HCT116 (cell line): ENCODE data around the gene AFAP1. TPM values are rescaled to one million over a fixed set of nuclear protein-coding genes. Genes with fewer than 3 reads are reported as not detected.

Experiments
- ATAC-seq: fragments of 200-7000 bp; cut with Tn5 transposase; 2 replicates; pipeline ENCODE4 v1.9.1; 2020; ENCODE audit warnings: mild to moderate bottlenecking, moderate library complexity
- BruUV-seq: library from RNA; stranded (reverse); fragments of 400-500 nt; replicated peaks from 2 replicates; lab custom pipeline; 2021; lab: Mats Ljungman, UMichigan
- CTCF ChIA-PET: fragments of 300-600 bp; sonication (Branson Sonifier 250); formaldehyde crosslinking; loops from one replicate; lab custom pipeline; 2021; ENCODE audit warnings: antibody characterized with exemption; lab: Charles Lee
- POLR2A ChIA-PET: fragments of 300-600, 350-600 bp; sonication (Branson Sonifier 250); formaldehyde crosslinking; loops from one replicate; lab custom pipeline; 2021; ENCODE audit warnings: antibody characterized with exemption; lab: Charles Lee
- RAD21 ChIA-PET, 2 experiments: fragments of 300-600 bp; sonication (Branson Sonifier 250); formaldehyde crosslinking; loops; one replicate each; lab custom pipeline; 2023; ENCODE audit warnings: low total read pairs in 2 of 2; ENCODE audit not compliant: uncharacterized antibody in 2 of 2, unreplicated experiment in 2 of 2, low non-redundant PET in 1 of 2; lab: Charles Lee
- DNase-seq: peaks from one replicate; pipeline ENCODE4 v3.0.0-alpha.2; 2010; ENCODE audit warnings: low read depth, low spot score
- H2AFZ ChIP-seq: fragments of 200-600 bp; shearing (Covaris generic), sonication (generic); 2 replicates; pipeline ENCODE4 v1.6.1; 2017; ENCODE audit warnings: low read depth, mixed run types, mixed read lengths, antibody characterized with exemption, low read length; ENCODE audit not compliant: poor library complexity, severe bottlenecking
- H3K27ac ChIP-seq: 2 replicates; pipeline ENCODE4 v1.5.1; 2012; ENCODE audit warnings: low read depth, low read length
- H3K27me3 ChIP-seq: fragments of 200-600 bp; sonication (generic); 2 replicates; pipeline ENCODE4 v1.6.1; 2016; ENCODE audit warnings: mixed run types, low read length, mixed read lengths; ENCODE audit not compliant: insufficient read depth
- H3K36me3 ChIP-seq, 2 experiments: fragments of 200-500 bp in 1 of 2; fragments of 200-600 bp in 1 of 2; sonication (Bioruptor generic) in 1 of 2; sonication (generic) in 1 of 2; 2 replicates each; pipeline versions ENCODE4 v1.5.1 to v1.6.1; 2014 to 2016; ENCODE audit warnings: low read length in 2 of 2, inconsistent platforms in 1 of 2, mixed read lengths in 1 of 2, mixed run types in 1 of 2; ENCODE audit not compliant: insufficient read depth in 2 of 2, control insufficient read depth in 1 of 2
- H3K4me1 ChIP-seq, 2 experiments: fragments of 200-600 bp in 1 of 2; sonication (generic) in 1 of 2; 2 replicates each; pipeline versions ENCODE4 v1.5.1 to v1.6.1; 2012 to 2017; ENCODE audit warnings: low read length in 2 of 2, inconsistent platforms in 1 of 2, mild to moderate bottlenecking in 1 of 2, mixed read lengths in 1 of 2, mixed run types in 1 of 2, moderate library complexity in 1 of 2; ENCODE audit not compliant: insufficient read depth in 2 of 2, control insufficient read depth in 1 of 2
- H3K4me2 ChIP-seq: fragments of 200-600 bp; sonication (generic); 2 replicates; pipeline ENCODE4 v1.6.1; 2017; ENCODE audit warnings: mixed run types, low read length, mixed read lengths
- H3K4me3 ChIP-seq, 2 experiments: fragments of 200-600 bp in 1 of 2; sonication (generic) in 1 of 2; replicated peaks in 1 of 2; 2 replicates each; pipeline ENCODE4 v1.5.1; 2011 to 2016; ENCODE audit warnings: low read length in 2 of 2, control low read depth in 1 of 2, low read depth in 1 of 2, mild to moderate bottlenecking in 1 of 2, mixed read lengths in 1 of 2, mixed run types in 1 of 2
- H3K79me2 ChIP-seq: fragments of 200-600 bp; sonication (generic); 2 replicates; pipeline ENCODE4 v1.6.1; 2017; ENCODE audit warnings: mild to moderate bottlenecking, mixed run types, low read length, moderate library complexity, mixed read lengths; ENCODE audit not compliant: insufficient read depth
- H3K9ac ChIP-seq: fragments of 200-600 bp; sonication (generic); 2 replicates; pipeline ENCODE4 v1.6.1; 2016; ENCODE audit warnings: low read length, mixed read lengths
- H3K9me2 ChIP-seq: fragments of 200-600 bp; sonication (generic), shearing (Covaris generic); 2 replicates; pipeline ENCODE4 v1.6.1; 2017; ENCODE audit warnings: mixed run types, mild to moderate bottlenecking, moderate library complexity; ENCODE audit not compliant: insufficient read depth
- H3K9me3 ChIP-seq, 2 experiments: fragments of 200-500 bp in 1 of 2; fragments of 200-600 bp in 1 of 2; sonication (Bioruptor generic) in 1 of 2; sonication (generic) in 1 of 2; 2 replicates each; pipeline ENCODE4 v1.6.1; 2014 to 2017; ENCODE audit warnings: low read length in 2 of 2, mixed read lengths in 2 of 2, inconsistent platforms in 1 of 2, low read depth in 1 of 2, mild to moderate bottlenecking in 1 of 2, mixed run types in 1 of 2, moderate library complexity in 1 of 2; ENCODE audit not compliant: control insufficient read depth in 1 of 2, insufficient read depth in 1 of 2
- H4K20me1 ChIP-seq: fragments of 200-600 bp; sonication (generic), shearing (Covaris generic); 2 replicates; pipeline ENCODE4 v1.6.1; 2017; ENCODE audit warnings: mixed run types, mild to moderate bottlenecking, moderate library complexity; ENCODE audit not compliant: insufficient read depth
- CBX3 ChIP-seq: IDR thresholded peaks from 2 replicates; pipeline ENCODE4 v1.6.1; 2012; ENCODE audit warnings: low read depth
- CEBPB ChIP-seq: IDR thresholded peaks from 2 replicates; pipeline ENCODE4 v1.6.1; 2012; ENCODE audit warnings: low read depth
- EGR1 ChIP-seq: IDR thresholded peaks from 2 replicates; pipeline ENCODE4 v1.6.1; 2012; ENCODE audit warnings: low read depth
- RAD21 ChIP-seq: IDR thresholded peaks from 2 replicates; pipeline ENCODE4 v1.6.1; 2012; ENCODE audit warnings: low read depth, mild to moderate bottlenecking
- SP1 ChIP-seq: IDR thresholded peaks from 2 replicates; pipeline ENCODE4 v1.6.1; 2012; ENCODE audit warnings: low read depth
- TCF7L2 ChIP-seq: IDR thresholded peaks from 2 replicates; pipeline ENCODE4 v1.7.0; 2011; ENCODE audit warnings: borderline replicate concordance, inconsistent platforms; ENCODE audit not compliant: insufficient read depth, insufficient read length; ENCODE audit errors: extremely low read depth
- YY1 ChIP-seq: IDR thresholded peaks from 2 replicates; pipeline ENCODE4 v1.6.1; 2011; ENCODE audit warnings: low read length, low read depth, moderate library complexity, mild to moderate bottlenecking; ENCODE audit not compliant: insufficient replicate concordance; ENCODE audit errors: extremely low read depth
- ZFX ChIP-seq: fragments of 450-650 bp; IDR thresholded peaks from 2 replicates; pipeline ENCODE4 v1.6.1; 2017
- ZNF274 ChIP-seq: fragments of 200-500 bp; sonication (Bioruptor generic); IDR thresholded peaks from 2 replicates; pipeline ENCODE4 v1.6.1; 2014; ENCODE audit warnings: mild to moderate bottlenecking, low read depth, low read length, inconsistent platforms
- intact Hi-C: fragments of 100-400 bp; cut with micrococcal nuclease; formaldehyde crosslinking; loops from 2 replicates; pipeline ENCODE4 v1.10.0; 2022
- total RNA-seq: library from RNA; stranded (reverse); gene quantifications from one replicate; pipeline ENCODE4 v1.2.1, GENCODE V29; 2021; ENCODE audit not compliant: unreplicated experiment
- TF ChIP-seq, protein P1 (sequence below): IDR thresholded peaks from 2 replicates; pipeline ENCODE4 v1.6.1; 2011; ENCODE audit warnings: mild to moderate bottlenecking, low read length, moderate library complexity; ENCODE audit not compliant: insufficient replicate concordance; ENCODE audit errors: extremely low read depth
- TF ChIP-seq, protein P2 (sequence below): IDR thresholded peaks from 2 replicates; pipeline ENCODE4 v1.6.1; 2012

AFAP1 gene
- total RNA-seq, 1 experiment from 2014 or later = 19.4 TPM

DNA sequence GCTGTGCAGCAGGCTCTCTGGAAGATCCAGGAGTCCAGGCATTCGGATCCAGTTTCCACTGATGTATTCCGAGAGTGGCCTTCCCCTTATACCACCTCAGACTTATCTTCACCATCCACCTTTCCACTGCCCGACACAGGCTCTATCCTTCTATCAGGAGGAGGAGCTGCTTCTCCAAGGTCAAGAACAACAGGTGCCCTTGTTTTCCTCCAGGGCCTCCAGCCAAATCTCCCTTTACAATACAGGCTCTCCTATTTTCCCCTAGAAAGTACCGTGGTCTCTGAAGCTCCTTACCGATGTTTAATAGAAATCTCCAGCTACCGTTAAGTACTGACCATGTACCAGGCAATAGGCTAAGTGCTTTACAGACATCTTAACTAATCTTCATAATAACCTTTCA is 61.3 kb downstream of the AFAP1 start:
- CTCF ChIA-PET = no interaction called here
- Histone ChIP-seq H2AFZ (no peak overlapping the region), H3K4me1 (peaks cover 0 to 12% of the 10 kb centered on the region in 2 experiments; a peak in 2 of 4 replicates), H3K9me3 (no peaks in the 10 kb centered on the region), H3K4me2 (no peak overlapping the region), H3K36me3 (no peaks in the 10 kb centered on the region), H3K79me2 (peaks cover 12% of the 10 kb centered on the region; the same call in 1 of the 2 replicates), H3K9ac (no peak overlapping the region), H3K27ac (no peak overlapping the region), H3K9me2 (no peaks in the 10 kb centered on the region), H3K4me3 (no peak overlapping the region), H4K20me1 (no peaks in the 10 kb centered on the region), H3K27me3 (no peaks in the 10 kb centered on the region)
- RAD21 ChIA-PET = no interaction called here
- TF ChIP-seq RAD21 = no peak
- POLR2A ChIA-PET = no interaction called here
- intact Hi-C loops = no loop called here
- ATAC-seq (no peak), DNase-seq (no peak)
- no TSS peak for BruUV-seq

DNA sequence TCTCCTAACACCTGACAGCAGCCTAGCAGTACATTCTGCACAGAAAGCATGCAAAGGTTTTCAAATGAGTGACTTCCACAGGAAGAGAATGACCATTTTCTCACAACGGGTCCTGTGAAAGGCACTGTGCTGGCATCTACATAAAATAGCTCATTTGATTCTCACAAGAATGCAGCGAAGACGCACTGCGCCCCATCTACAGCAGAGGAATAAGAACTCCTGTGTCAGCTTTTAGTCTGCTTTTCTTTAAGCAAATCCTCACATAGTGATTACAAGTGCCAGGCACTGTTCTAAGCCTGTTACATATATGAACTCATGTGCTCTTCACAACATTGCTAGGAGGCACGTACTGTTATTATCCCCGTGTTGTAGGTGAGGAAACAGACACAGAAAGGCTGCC is 62.5 kb downstream of the AFAP1 start:
- Histone ChIP-seq H4K20me1 (no peaks in the 10 kb centered on the region), H3K79me2 (peaks cover 8% of the 10 kb centered on the region; the same call in 1 of the 2 replicates), H3K4me3 (no peak overlapping the region), H3K27ac (no peak overlapping the region), H3K36me3 (no peaks in the 10 kb centered on the region), H3K27me3 (no peaks in the 10 kb centered on the region), H3K9me2 (no peaks in the 10 kb centered on the region), H2AFZ (no peak overlapping the region), H3K9me3 (no peaks in the 10 kb centered on the region), H3K9ac (no peak overlapping the region), H3K4me2 (no peak overlapping the region), H3K4me1 (peaks cover 0 to under 1% of the 10 kb centered on the region in 2 experiments; a peak in 2 of 4 replicates)
- TF ChIP-seq ZNF274 = no peak
- TF ChIP-seq SP1 = no peak
- TF ChIP-seq YY1 = no peak
- no peak for TF ChIP-seq CBX3
- TF ChIP-seq, protein P1, sequence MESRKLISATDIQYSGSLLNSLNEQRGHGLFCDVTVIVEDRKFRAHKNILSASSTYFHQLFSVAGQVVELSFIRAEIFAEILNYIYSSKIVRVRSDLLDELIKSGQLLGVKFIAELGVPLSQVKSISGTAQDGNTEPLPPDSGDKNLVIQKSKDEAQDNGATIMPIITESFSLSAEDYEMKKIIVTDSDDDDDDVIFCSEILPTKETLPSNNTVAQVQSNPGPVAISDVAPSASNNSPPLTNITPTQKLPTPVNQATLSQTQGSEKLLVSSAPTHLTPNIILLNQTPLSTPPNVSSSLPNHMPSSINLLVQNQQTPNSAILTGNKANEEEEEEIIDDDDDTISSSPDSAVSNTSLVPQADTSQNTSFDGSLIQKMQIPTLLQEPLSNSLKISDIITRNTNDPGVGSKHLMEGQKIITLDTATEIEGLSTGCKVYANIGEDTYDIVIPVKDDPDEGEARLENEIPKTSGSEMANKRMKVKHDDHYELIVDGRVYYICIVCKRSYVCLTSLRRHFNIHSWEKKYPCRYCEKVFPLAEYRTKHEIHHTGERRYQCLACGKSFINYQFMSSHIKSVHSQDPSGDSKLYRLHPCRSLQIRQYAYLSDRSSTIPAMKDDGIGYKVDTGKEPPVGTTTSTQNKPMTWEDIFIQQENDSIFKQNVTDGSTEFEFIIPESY = no peak
- TF ChIP-seq TCF7L2 = no peak
- TF ChIP-seq CEBPB = no peak
- no peak for TF ChIP-seq ZFX
- TF ChIP-seq, protein P2, sequence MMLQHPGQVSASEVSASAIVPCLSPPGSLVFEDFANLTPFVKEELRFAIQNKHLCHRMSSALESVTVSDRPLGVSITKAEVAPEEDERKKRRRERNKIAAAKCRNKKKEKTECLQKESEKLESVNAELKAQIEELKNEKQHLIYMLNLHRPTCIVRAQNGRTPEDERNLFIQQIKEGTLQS = no peak
- TF ChIP-seq EGR1 = no peak
- RAD21 ChIA-PET = no interaction called here
- POLR2A ChIA-PET = no interaction called here
- intact Hi-C loops = no loop called here
- ATAC-seq (no peak), DNase-seq (no peak)
- CTCF ChIA-PET = no interaction called here
- BruUV-seq = no TSS peak
